ENCODE results near the gene CPA4. TPM values are rescaled to one million over a fixed set of nuclear protein-coding genes. Genes with fewer than 3 reads are reported as not detected.

Gene CPA4
- total RNA-seq, 1 experiment from 2014 or later = 11.6 TPM

GRCh38 chr7:130273081-130273932 lies 19.7 kb upstream of the CPA4 start:
- DNase-seq (ENCODE audit: low read depth) = no peak
- in situ Hi-C loops (cut with HindIII; ENCODE audit: low pct_unique_long_range_greater_than_20kb, low sequenced_read_pairs) = no loop called here

- in situ Hi-C loops (cut with HindIII; ENCODE audit: low pct_unique_long_range_greater_than_20kb, low sequenced_read_pairs) = no loop called here
- DNase-seq (ENCODE audit: low read depth) = no peak
Measured at GRCh38 chr7:130273933-130274255, 19.1 kb upstream of the CPA4 start.

- in situ Hi-C loops (cut with HindIII; ENCODE audit: low pct_unique_long_range_greater_than_20kb, low sequenced_read_pairs) = no loop called here
- DNase-seq (ENCODE audit: low read depth) = no peak
Measured at GRCh38 chr7:130274296-130274695, 18.7 kb upstream of the CPA4 start.

GRCh38 chr7:130274983-130275591 lies 17.9 kb upstream of the CPA4 start:
- DNase-seq (ENCODE audit: low read depth) = no peak
- in situ Hi-C loops (cut with HindIII; ENCODE audit: low pct_unique_long_range_greater_than_20kb, low sequenced_read_pairs) = no loop called here

GRCh38 chr7:130275826-130276297 lies 17.1 kb upstream of the CPA4 start:
- in situ Hi-C loops (cut with HindIII; ENCODE audit: low pct_unique_long_range_greater_than_20kb, low sequenced_read_pairs) = no loop called here

GRCh38 chr7:130276796-130277762 lies 15.9 kb upstream of the CPA4 start:
- in situ Hi-C loops (cut with HindIII; ENCODE audit: low pct_unique_long_range_greater_than_20kb, low sequenced_read_pairs) = no loop called here
- no peak for DNase-seq (ENCODE audit: low read depth)

More at GRCh38 chr7:130275826-130276297, 17.1 kb upstream of the CPA4 start:
- no peak for DNase-seq (ENCODE audit: low read depth)

GRCh38 chr7:130277763-130278643 lies 15.0 kb upstream of the CPA4 start:
- DNase-seq (ENCODE audit: low read depth) = peak; percentile 18
- in situ Hi-C loops (cut with HindIII; ENCODE audit: low pct_unique_long_range_greater_than_20kb, low sequenced_read_pairs) = no loop called here

- peak; percentile 19 for DNase-seq (ENCODE audit: low read depth)
- in situ Hi-C loops (cut with HindIII; ENCODE audit: low pct_unique_long_range_greater_than_20kb, low sequenced_read_pairs) = no loop called here
Measured at GRCh38 chr7:130278860-130279259, 14.1 kb upstream of the CPA4 start.

- no peak for DNase-seq (ENCODE audit: low read depth)
- in situ Hi-C loops (cut with HindIII; ENCODE audit: low pct_unique_long_range_greater_than_20kb, low sequenced_read_pairs) = no loop called here
Measured at GRCh38 chr7:130279286-130279685, 13.7 kb upstream of the CPA4 start.

- in situ Hi-C loops (cut with HindIII; ENCODE audit: low pct_unique_long_range_greater_than_20kb, low sequenced_read_pairs) = no loop called here
- no peak for DNase-seq (ENCODE audit: low read depth)
Measured at GRCh38 chr7:130279906-130280305, 13.1 kb upstream of the CPA4 start.

- no peak for DNase-seq (ENCODE audit: low read depth)
Measured at GRCh38 chr7:130281260-130281659, 11.7 kb upstream of the CPA4 start.

GRCh38 chr7:130286881-130287280 lies 6.1 kb upstream of the CPA4 start:
- DNase-seq (ENCODE audit: low read depth) = no peak
- in situ Hi-C loops (cut with HindIII; ENCODE audit: low pct_unique_long_range_greater_than_20kb, low sequenced_read_pairs) = no loop called here

More at GRCh38 chr7:130281260-130281659, 11.7 kb upstream of the CPA4 start:
- in situ Hi-C loops (cut with HindIII; ENCODE audit: low pct_unique_long_range_greater_than_20kb, low sequenced_read_pairs) = no loop called here

GRCh38 chr7:130288168-130288567 lies 4.8 kb upstream of the CPA4 start:
- DNase-seq (ENCODE audit: low read depth) = no peak
- in situ Hi-C loops (cut with HindIII; ENCODE audit: low pct_unique_long_range_greater_than_20kb, low sequenced_read_pairs) = no loop called here

- in situ Hi-C loops (cut with HindIII; ENCODE audit: low pct_unique_long_range_greater_than_20kb, low sequenced_read_pairs) = no loop called here
- peak; percentile 13 for DNase-seq (ENCODE audit: low read depth)
Measured at GRCh38 chr7:130288829-130289228, 4.1 kb upstream of the CPA4 start.

- in situ Hi-C loops (cut with HindIII; ENCODE audit: low pct_unique_long_range_greater_than_20kb, low sequenced_read_pairs) = no loop called here
- DNase-seq (ENCODE audit: low read depth) = no peak
Measured at GRCh38 chr7:130289478-130289877, 3.5 kb upstream of the CPA4 start.

GRCh38 chr7:130290745-130291144 lies 2.2 kb upstream of the CPA4 start:
- in situ Hi-C loops (cut with HindIII; ENCODE audit: low pct_unique_long_range_greater_than_20kb, low sequenced_read_pairs) = no loop called here

GRCh38 chr7:130293521-130293920 lies 560 bp downstream of the CPA4 start:
- in situ Hi-C loops (cut with HindIII; ENCODE audit: low pct_unique_long_range_greater_than_20kb, low sequenced_read_pairs) = no loop called here
- DNase-seq (ENCODE audit: low read depth) = no peak

More at GRCh38 chr7:130290745-130291144, 2.2 kb upstream of the CPA4 start:
- DNase-seq (ENCODE audit: low read depth) = peak; percentile 56

GRCh38 chr7:130294314-130294713 lies 1.4 kb downstream of the CPA4 start:
- in situ Hi-C loops (cut with HindIII; ENCODE audit: low pct_unique_long_range_greater_than_20kb, low sequenced_read_pairs) = no loop called here
- DNase-seq (ENCODE audit: low read depth) = no peak

Measured in Caki2 (cell line).